ENCODE results near the gene TGFB1.

TGFB1 gene

GRCh38 chr19:41328842-41329225 lies 24.9 kb downstream of the TGFB1 start:
- DNase-seq (ENCODE audit: low spot score): no peak
- TF ChIP-seq CTCF (IDR thresholded peaks at IDR 0.05; ENCODE audit: extremely low read depth, missing control alignments): no peak

GRCh38 chr19:41328157-41328841 lies 25.4 kb downstream of the TGFB1 start:
- peak; percentile 56 for DNase-seq (ENCODE audit: low spot score)
- no peak for TF ChIP-seq CTCF (IDR thresholded peaks at IDR 0.05; ENCODE audit: extremely low read depth, missing control alignments)

- no peak for TF ChIP-seq CTCF (IDR thresholded peaks at IDR 0.05; ENCODE audit: extremely low read depth, missing control alignments)
- DNase-seq (ENCODE audit: low spot score): peak; percentile 92
Measured at GRCh38 chr19:41327576-41328156, 26.1 kb downstream of the TGFB1 start.

GRCh38 chr19:41327076-41327575 lies 26.6 kb downstream of the TGFB1 start:
- TF ChIP-seq CTCF (IDR thresholded peaks at IDR 0.05; ENCODE audit: extremely low read depth, missing control alignments): no peak
- DNase-seq (ENCODE audit: low spot score): no peak

- TF ChIP-seq CTCF (IDR thresholded peaks at IDR 0.05; ENCODE audit: extremely low read depth, missing control alignments): no peak
- DNase-seq (ENCODE audit: low spot score): peak; percentile 85
Measured at GRCh38 chr19:41325947-41326706, 27.6 kb downstream of the TGFB1 start.

- DNase-seq (ENCODE audit: low spot score): no peak
- TF ChIP-seq CTCF (IDR thresholded peaks at IDR 0.05; ENCODE audit: extremely low read depth, missing control alignments): no peak
Measured at GRCh38 chr19:41325640-41325946, 28.1 kb downstream of the TGFB1 start.
